ENCODE data around the gene TNFRSF9. TPM values are rescaled to one million over a fixed set of nuclear protein-coding genes. Genes with fewer than 3 reads are reported as not detected.
"Not testable (repeated sequence)": the region's sequence is repeated elsewhere in the genome, so short reads cannot be mapped to it uniquely, and the experiment has no call there.

Gene TNFRSF9
- total RNA-seq, 2 donors from 2014 or later = 35.4 to 86.2 TPM

- H3K27me3 Mint-ChIP-seq (ENCODE audit: low read depth) = no peaks in the 10 kb centered on the region
- no peaks in the 10 kb centered on the region for H3K9me3 Mint-ChIP-seq
- ATAC-seq (replicated peaks in 1 of 2) (no peak), DNase-seq (no peak)
- no peak overlapping the region for H3K4me3 Mint-ChIP-seq
- peaks cover 24% of the 10 kb centered on the region for H3K4me1 Mint-ChIP-seq (ENCODE audit: low read depth)
- H3K27ac Mint-ChIP-seq = peak overlapping the region; percentile 31
- H3K36me3 Mint-ChIP-seq (ENCODE audit: insufficient read depth in 2 of 2) = peaks cover 15 to 42% of the 10 kb centered on the region in 2 donors
Observed at GRCh38 chr1:7970246-7970645, 29.6 kb upstream of the TNFRSF9 start.

DNA sequence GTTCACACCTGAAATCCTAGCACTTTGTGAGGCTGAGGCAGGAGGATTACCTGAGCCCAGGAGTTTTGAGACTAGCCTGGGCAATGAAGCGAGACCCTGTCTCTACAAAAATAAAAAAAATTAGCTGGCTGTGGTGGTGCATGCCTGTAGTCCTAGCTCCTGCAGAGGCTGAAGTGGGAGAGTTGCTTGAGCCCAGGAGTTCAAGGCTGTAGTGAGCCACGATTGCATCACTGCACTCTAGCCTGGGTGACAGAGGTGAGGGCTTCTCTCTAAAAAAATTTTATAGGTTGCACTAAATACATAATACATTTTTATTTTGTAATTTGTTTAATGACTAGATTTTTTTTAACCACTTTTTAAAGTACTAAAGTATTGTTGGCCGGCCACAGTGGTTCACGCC lies 27.0 kb upstream of the TNFRSF9 start:
- Mint-ChIP-seq H3K27ac (peak overlapping the region; percentile 75), H3K9me3 (no peaks in the 10 kb centered on the region), H3K27me3 (ENCODE audit: low read depth) (no peaks in the 10 kb centered on the region), H3K36me3 (ENCODE audit: insufficient read depth in 2 of 2) (peaks cover 17 to 59% of the 10 kb centered on the region in 2 donors), H3K4me1 (ENCODE audit: low read depth) (peaks cover 40% of the 10 kb centered on the region), H3K4me3 (peak overlapping the region in 1 of 2 donors; percentile 62)
- no peak for ATAC-seq (replicated peaks in 1 of 2)
- DNase-seq = no peak

- H3K4me1 Mint-ChIP-seq (ENCODE audit: low read depth) = peaks cover 40% of the 10 kb centered on the region
- peak overlapping the region in 1 of 2 donors; percentile 62 for H3K4me3 Mint-ChIP-seq
- no peaks in the 10 kb centered on the region for H3K27me3 Mint-ChIP-seq (ENCODE audit: low read depth)
Observed at GRCh38 chr1:7967196-7967595, 26.6 kb upstream of the TNFRSF9 start.

DNA sequence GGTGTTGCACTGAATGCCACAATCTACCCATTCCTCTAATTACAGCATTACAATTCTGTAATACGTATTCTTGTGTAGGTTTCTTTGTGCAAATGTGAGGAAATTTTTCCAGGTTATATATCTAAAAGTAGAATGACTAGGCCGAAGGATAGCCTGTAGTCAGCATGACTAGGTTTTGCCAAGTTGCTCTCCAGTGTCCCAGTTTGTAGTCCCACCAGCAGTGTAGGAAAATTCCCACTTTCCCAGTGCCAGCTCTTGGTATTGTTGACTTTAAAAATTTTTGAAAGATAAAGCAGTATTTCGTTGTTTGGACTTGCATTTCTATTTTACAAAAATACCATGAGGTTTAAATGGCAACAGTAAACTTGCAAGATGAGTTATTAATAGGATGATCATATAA lies 23.8 kb upstream of the TNFRSF9 start:
- H3K36me3 Mint-ChIP-seq (ENCODE audit: insufficient read depth in 2 of 2) = peaks cover 13 to 42% of the 10 kb centered on the region in 2 donors
- no peak for ATAC-seq (replicated peaks in 1 of 2)
- H3K9me3 Mint-ChIP-seq = no peaks in the 10 kb centered on the region
- peaks cover 52% of the 10 kb centered on the region for H3K4me1 Mint-ChIP-seq (ENCODE audit: low read depth)
- peak overlapping the region; percentile 83 for H3K27ac Mint-ChIP-seq
- no peak for DNase-seq
- H3K27me3 Mint-ChIP-seq (ENCODE audit: low read depth) = no peaks in the 10 kb centered on the region
- H3K4me3 Mint-ChIP-seq = peak overlapping the region in 1 of 2 donors; percentile 97

More at GRCh38 chr1:7967196-7967595, 26.6 kb upstream of the TNFRSF9 start:
- peaks cover 17 to 57% of the 10 kb centered on the region in 2 donors for H3K36me3 Mint-ChIP-seq (ENCODE audit: insufficient read depth in 2 of 2)
- peak overlapping the region; percentile 75 for H3K27ac Mint-ChIP-seq
- no peak for ATAC-seq (replicated peaks in 1 of 2)
- no peaks in the 10 kb centered on the region for H3K9me3 Mint-ChIP-seq
- no peak for DNase-seq

GRCh38 chr1:7963841-7964240 lies 23.2 kb upstream of the TNFRSF9 start:
- DNase-seq; H3K27me3 Mint-ChIP-seq (ENCODE audit: low read depth); H3K9me3 Mint-ChIP-seq; ATAC-seq (replicated peaks in 1 of 2): not testable (repeated sequence)
- Mint-ChIP-seq H3K4me1 (ENCODE audit: low read depth) (peaks cover 52% of the 10 kb centered on the region), H3K36me3 (ENCODE audit: insufficient read depth in 2 of 2) (peaks cover 12 to 37% of the 10 kb centered on the region in 2 donors), H3K4me3 (peak overlapping the region; percentile 93 to 97), H3K27ac (peak overlapping the region; percentile 100)

- Mint-ChIP-seq H3K27ac (peak overlapping the region; percentile 100), H3K4me3 (peak overlapping the region; percentile 93 to 97), H3K4me1 (ENCODE audit: low read depth) (peaks cover 52% of the 10 kb centered on the region), H3K36me3 (ENCODE audit: insufficient read depth in 2 of 2) (peaks cover 11 to 37% of the 10 kb centered on the region in 2 donors)
- not testable (repeated sequence) for DNase-seq; H3K9me3 Mint-ChIP-seq; ATAC-seq (replicated peaks in 1 of 2); H3K27me3 Mint-ChIP-seq (ENCODE audit: low read depth)
Observed at GRCh38 chr1:7963378-7963730, 22.7 kb upstream of the TNFRSF9 start.

DNA sequence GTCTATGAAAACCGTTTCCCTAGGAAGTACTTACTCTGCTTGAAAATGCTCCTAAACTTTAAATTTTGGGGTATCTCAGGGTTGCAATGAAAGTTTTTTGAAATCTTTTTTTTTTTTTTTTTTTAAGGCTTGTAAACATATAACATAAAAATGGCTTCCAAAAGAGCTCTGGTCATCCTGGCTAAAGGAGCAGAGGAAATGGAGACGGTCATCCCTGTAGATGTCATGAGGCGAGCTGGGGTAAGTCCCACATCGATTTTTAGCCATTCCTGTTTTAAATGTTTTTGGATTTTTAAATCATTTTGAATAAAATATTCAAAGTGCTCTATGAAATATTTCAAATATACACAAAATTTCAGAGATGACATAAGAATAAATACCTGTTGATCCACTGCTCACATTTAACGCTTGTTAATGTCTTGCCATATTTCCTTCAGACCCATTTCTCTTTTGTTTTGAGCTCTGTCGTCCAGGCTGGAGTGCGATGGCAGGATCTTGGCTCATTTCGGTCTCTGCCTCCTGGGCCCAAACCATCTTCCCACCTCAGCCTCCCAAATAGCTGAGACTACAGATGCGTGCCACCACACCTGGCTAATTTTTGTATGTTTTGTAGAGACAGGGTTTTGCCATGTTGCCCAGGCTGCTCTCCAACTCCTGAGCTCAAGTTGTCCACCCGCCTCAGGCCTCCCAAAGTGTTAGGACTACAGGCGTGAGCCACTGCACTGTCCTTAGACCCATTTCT lies 22.2 kb upstream of the TNFRSF9 start:
- no peak for DNase-seq
- H3K27ac Mint-ChIP-seq = peak overlapping the region; percentile 100
- no peak for ATAC-seq (replicated peaks in 1 of 2)
- no peaks in the 10 kb centered on the region for H3K27me3 Mint-ChIP-seq (ENCODE audit: low read depth)
- no peaks in the 10 kb centered on the region for H3K9me3 Mint-ChIP-seq
- peaks cover 11 to 37% of the 10 kb centered on the region in 2 donors for H3K36me3 Mint-ChIP-seq (ENCODE audit: insufficient read depth in 2 of 2)
- H3K4me1 Mint-ChIP-seq (ENCODE audit: low read depth) = peaks cover 52% of the 10 kb centered on the region
- H3K4me3 Mint-ChIP-seq = peak overlapping the region; percentile 93 to 97

DNA sequence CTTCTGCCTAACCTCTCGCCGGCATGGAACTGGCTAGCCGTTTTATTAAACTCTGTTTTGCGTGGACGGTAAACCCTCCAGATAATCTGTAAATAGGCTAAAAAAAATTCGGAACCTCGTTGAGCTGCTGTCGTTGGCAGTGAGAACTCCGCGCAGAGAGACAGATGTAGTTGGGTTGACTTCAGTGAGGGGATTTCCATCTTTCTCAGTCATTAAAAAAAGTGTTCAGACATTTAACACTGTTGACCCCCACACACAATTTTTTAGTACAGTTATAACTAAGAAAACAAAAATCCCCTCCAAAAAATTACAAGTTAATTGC lies 21.3 kb upstream of the TNFRSF9 start:
- Mint-ChIP-seq H3K36me3 (ENCODE audit: insufficient read depth in 2 of 2) (peaks cover 8 to 31% of the 10 kb centered on the region in 2 donors), H3K4me1 (ENCODE audit: low read depth) (peaks cover 50% of the 10 kb centered on the region), H3K27ac (peak overlapping the region; percentile 100), H3K9me3 (no peaks in the 10 kb centered on the region), H3K27me3 (ENCODE audit: low read depth) (no peaks in the 10 kb centered on the region), H3K4me3 (peak overlapping the region; percentile 93 to 97)
- ATAC-seq (replicated peaks in 1 of 2) (peak; percentile 12 to 17), DNase-seq (no peak)

GRCh38 chr1:7961216-7962013 lies 20.8 kb upstream of the TNFRSF9 start, which contains the start of gene PARK7:
PARK7 (plus strand) TSS chr1:7961711; CDS start chr1:7962786, 1,075 bp downstream.
- peaks cover 7 to 27% of the 10 kb centered on the region in 2 donors for H3K36me3 Mint-ChIP-seq (ENCODE audit: insufficient read depth in 2 of 2)
- peaks cover 48% of the 10 kb centered on the region for H3K4me1 Mint-ChIP-seq (ENCODE audit: low read depth)

DNA sequence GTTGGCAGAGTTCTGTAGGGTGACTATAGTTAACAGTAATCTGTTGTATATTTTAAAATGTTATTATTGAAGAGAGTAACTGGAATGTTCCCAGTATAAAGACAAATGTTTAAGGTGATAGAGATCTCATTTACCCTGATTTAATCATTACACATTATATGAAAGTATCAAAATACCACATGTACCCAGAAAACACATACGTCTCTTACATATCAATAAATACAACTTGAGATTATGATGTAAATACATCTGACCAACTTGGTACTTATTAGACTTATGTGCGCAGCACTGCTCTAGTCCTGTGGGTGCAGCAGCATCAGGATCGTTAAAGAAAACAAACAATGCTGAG lies 20.2 kb upstream of the TNFRSF9 start:
- Mint-ChIP-seq H3K4me1 (ENCODE audit: low read depth) (peaks cover 50% of the 10 kb centered on the region), H3K27ac (peak overlapping the region; percentile 97), H3K27me3 (ENCODE audit: low read depth) (no peaks in the 10 kb centered on the region), H3K4me3 (peak overlapping the region; percentile 93 to 97), H3K36me3 (ENCODE audit: insufficient read depth in 2 of 2) (peaks cover 7 to 27% of the 10 kb centered on the region in 2 donors), H3K9me3 (no peaks in the 10 kb centered on the region)
- DNase-seq (no peak), ATAC-seq (replicated peaks in 1 of 2) (no peak)

More at GRCh38 chr1:7961216-7962013, 20.8 kb upstream of the TNFRSF9 start, which contains the start of gene PARK7:
- DNase-seq (peak; percentile 100), ATAC-seq (replicated peaks in 1 of 2) (peak; percentile 95 to 96)
- H3K27ac Mint-ChIP-seq = peak within 1 kb of the TSS; percentile 100
- peak within 1 kb of the TSS; percentile 93 to 97 for H3K4me3 Mint-ChIP-seq
- no peaks in the 10 kb centered on the region for H3K27me3 Mint-ChIP-seq (ENCODE audit: low read depth)
- H3K9me3 Mint-ChIP-seq = no peaks in the 10 kb centered on the region

- DNase-seq = no peak
- Mint-ChIP-seq H3K27me3 (ENCODE audit: low read depth) (no peaks in the 10 kb centered on the region), H3K36me3 (ENCODE audit: insufficient read depth in 2 of 2) (peaks cover 5 to 24% of the 10 kb centered on the region in 2 donors), H3K4me3 (peak overlapping the region; percentile 93 to 97), H3K4me1 (ENCODE audit: low read depth) (peaks cover 56% of the 10 kb centered on the region), H3K27ac (peak overlapping the region; percentile 97), H3K9me3 (no peaks in the 10 kb centered on the region)
- no peak for ATAC-seq (replicated peaks in 1 of 2)
Observed at GRCh38 chr1:7960165-7960564, 19.5 kb upstream of the TNFRSF9 start.

DNA sequence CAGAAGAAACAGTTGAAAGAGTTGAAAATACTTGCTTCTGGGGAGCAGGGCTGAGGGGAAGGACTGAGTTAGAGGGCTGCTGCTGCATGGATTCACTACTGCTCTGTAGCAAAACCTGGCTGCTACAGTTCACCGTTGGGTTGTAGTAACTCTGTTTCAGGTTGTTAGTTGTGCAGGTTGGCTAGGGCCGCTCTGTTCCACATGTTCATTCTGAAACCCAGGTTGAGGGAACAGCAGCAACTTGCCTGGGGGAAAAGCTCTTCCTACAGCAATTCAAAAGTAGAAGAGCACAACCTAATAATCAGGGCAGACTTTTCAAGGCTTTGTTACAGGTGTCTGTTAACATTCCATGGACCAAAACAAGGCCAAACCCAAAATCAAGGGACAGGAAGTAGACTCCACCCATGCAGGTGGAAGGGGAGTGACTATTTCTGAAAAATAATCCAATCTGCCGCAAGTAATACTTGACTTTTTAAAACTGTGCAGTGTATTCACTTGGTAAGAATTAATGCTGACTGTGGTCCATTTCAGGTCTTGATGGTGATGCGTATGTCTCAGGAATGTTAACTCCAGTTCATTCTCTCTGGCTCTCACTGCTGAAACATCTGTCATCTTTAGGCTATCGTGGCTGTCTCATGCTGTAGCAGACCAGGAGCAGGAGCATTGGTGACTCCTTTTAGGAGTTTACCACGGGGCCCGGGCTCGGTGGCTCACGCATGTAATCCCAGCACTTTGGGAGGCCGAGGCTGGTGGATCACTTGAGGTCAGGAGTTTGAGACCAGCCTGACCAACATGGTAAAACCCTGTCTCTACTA lies 15.8 kb upstream of the TNFRSF9 start:
- no peak for DNase-seq
- Mint-ChIP-seq H3K27ac (peak overlapping the region; percentile 93), H3K4me1 (ENCODE audit: low read depth) (peaks cover 47% of the 10 kb centered on the region), H3K9me3 (no peaks in the 10 kb centered on the region), H3K27me3 (ENCODE audit: low read depth) (no peaks in the 10 kb centered on the region), H3K36me3 (ENCODE audit: insufficient read depth in 2 of 2) (peaks cover 0 to under 1% of the 10 kb centered on the region in 2 donors), H3K4me3 (peak overlapping the region in 1 of 2 donors; percentile 78)
- no peak for ATAC-seq (replicated peaks in 1 of 2)
